Measurements from ENCODE around the gene SPDYA.

Gene SPDYA

GRCh38 chr2:28824207-28824606 is 13.6 kb downstream of the SPDYA start:
- DNase-seq (ENCODE audit: low read depth) = no peak
- H3K4me3 ChIP-seq (ENCODE audit: low read length) = no peak overlapping the region
- TF ChIP-seq CTCF (conservative IDR thresholded peaks at IDR 0.05; ENCODE audit: low read depth, low read length) = no peak

GRCh38 chr2:28824870-28825269 is 14.2 kb downstream of the SPDYA start:
- no peak for TF ChIP-seq CTCF (conservative IDR thresholded peaks at IDR 0.05; ENCODE audit: low read depth, low read length)
- no peak overlapping the region for H3K4me3 ChIP-seq (ENCODE audit: low read length)
- no peak for DNase-seq (ENCODE audit: low read depth)

GRCh38 chr2:28828382-28828781 is 17.7 kb downstream of the SPDYA start:
- no peak for TF ChIP-seq CTCF (conservative IDR thresholded peaks at IDR 0.05; ENCODE audit: low read depth, low read length)
- H3K4me3 ChIP-seq (ENCODE audit: low read length) = no peak overlapping the region
- no peak for DNase-seq (ENCODE audit: low read depth)

- no peak for TF ChIP-seq CTCF (conservative IDR thresholded peaks at IDR 0.05; ENCODE audit: low read depth, low read length)
- DNase-seq (ENCODE audit: low read depth) = no peak
- H3K4me3 ChIP-seq (ENCODE audit: low read length) = no peak overlapping the region
Measured at GRCh38 chr2:28833740-28834470, 23.3 kb downstream of the SPDYA start.

- TF ChIP-seq CTCF (conservative IDR thresholded peaks at IDR 0.05; ENCODE audit: low read depth, low read length) = no peak
- H3K4me3 ChIP-seq (ENCODE audit: low read length) = no peak overlapping the region
- no peak for DNase-seq (ENCODE audit: low read depth)
Measured at GRCh38 chr2:28835781-28836180, 25.1 kb downstream of the SPDYA start.

GRCh38 chr2:28838971-28839370 is 28.3 kb downstream of the SPDYA start:
- no peak for DNase-seq (ENCODE audit: low read depth)
- TF ChIP-seq CTCF (conservative IDR thresholded peaks at IDR 0.05; ENCODE audit: low read depth, low read length) = no peak
- no peak overlapping the region for H3K4me3 ChIP-seq (ENCODE audit: low read length)

- TF ChIP-seq CTCF (conservative IDR thresholded peaks at IDR 0.05; ENCODE audit: low read depth, low read length) = no peak
- no peak overlapping the region for H3K4me3 ChIP-seq (ENCODE audit: low read length)
- DNase-seq (ENCODE audit: low read depth) = peak; percentile 64
Measured at GRCh38 chr2:28842042-28842441, 31.4 kb downstream of the SPDYA start.
